Ovary (tissue), 3 donors: ENCODE data around the gene SLC38A9.

Experiments
- POLR2A ChIP-seq: fragments of 450-650 bp; IDR thresholded peaks from one replicate; pipeline ENCODE4 v1.6.1; 2017; ENCODE audit warnings: antibody characterized with exemption, mild to moderate bottlenecking, moderate library complexity
- TF ChIP-seq, protein P1 (sequence below), 3 donors: fragments of 450-650 bp in 2 of 3; fragments of 200-600 bp in 1 of 3; IDR thresholded peaks; one replicate each; pipeline versions ENCODE4 v1.5.1 to v1.8.0; 2016 to 2022; ENCODE audit warnings: antibody characterized with exemption in 3 of 3, mild to moderate bottlenecking in 1 of 3
- donor health status: DM: no; HTN: no; CAD: no.

DNA sequence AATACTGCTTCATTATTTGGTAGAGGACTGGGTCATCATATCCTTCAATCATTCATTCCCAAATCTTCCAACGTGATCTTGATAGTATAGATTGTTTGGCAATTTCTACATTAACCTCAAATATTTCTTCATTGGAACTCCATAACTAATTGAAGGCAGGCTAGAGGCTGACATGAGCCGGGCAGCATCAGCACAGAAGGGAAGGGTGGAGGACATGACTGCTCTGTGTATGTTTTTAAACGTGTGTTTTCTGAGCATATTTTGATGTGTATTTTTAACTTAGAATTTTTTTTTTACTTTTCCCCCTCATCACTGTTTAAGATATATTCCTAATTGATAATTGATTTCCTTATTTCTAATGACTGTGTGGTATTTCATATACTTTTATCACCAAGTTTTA lies 38.4 kb upstream of the SLC38A9 start:
- TF ChIP-seq, protein P1, sequence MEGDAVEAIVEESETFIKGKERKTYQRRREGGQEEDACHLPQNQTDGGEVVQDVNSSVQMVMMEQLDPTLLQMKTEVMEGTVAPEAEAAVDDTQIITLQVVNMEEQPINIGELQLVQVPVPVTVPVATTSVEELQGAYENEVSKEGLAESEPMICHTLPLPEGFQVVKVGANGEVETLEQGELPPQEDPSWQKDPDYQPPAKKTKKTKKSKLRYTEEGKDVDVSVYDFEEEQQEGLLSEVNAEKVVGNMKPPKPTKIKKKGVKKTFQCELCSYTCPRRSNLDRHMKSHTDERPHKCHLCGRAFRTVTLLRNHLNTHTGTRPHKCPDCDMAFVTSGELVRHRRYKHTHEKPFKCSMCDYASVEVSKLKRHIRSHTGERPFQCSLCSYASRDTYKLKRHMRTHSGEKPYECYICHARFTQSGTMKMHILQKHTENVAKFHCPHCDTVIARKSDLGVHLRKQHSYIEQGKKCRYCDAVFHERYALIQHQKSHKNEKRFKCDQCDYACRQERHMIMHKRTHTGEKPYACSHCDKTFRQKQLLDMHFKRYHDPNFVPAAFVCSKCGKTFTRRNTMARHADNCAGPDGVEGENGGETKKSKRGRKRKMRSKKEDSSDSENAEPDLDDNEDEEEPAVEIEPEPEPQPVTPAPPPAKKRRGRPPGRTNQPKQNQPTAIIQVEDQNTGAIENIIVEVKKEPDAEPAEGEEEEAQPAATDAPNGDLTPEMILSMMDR (IDR thresholded peaks at IDR 0.05), result no peak
- TF ChIP-seq POLR2A, result no peak
